ENCODE data around the gene ETV1. TPM values are rescaled to one million over a fixed set of nuclear protein-coding genes. Genes with fewer than 3 reads are reported as not detected.

The ETV1 gene
- total RNA-seq, 1 experiment from 2014 or later = 68.5 TPM

DNA sequence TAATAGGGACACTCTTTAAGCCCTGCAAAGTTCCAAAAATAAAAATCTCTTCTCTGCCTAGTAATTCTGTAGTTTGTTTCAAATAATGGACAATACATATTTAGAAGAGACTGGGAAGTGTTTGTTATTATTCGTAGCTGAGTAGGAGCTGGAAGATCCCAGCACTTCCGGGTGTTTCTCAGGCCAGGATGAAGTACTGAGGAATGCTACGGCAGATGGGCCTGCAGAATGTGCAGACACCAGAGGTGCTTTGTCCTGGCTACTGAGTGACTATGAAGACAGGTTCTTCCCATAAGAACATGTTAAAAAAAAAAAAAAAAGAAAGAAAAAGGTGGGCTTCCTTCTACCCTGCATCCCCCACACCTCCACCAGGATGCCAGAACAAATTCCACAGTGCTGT, 36.1 kb downstream of the ETV1 start:
- no peak overlapping the region for H3K4ac ChIP-seq (ENCODE audit: low read depth, low read length)
- no peaks in the 10 kb centered on the region; a peak in 1 of 7 replicates for H3K36me3 Mint-ChIP-seq (ENCODE audit: insufficient read depth in 1 of 3, low read depth in 3 of 3)
- H3K18ac ChIP-seq (ENCODE audit: insufficient read length, low read depth, low read length) = no peak overlapping the region
- no peaks in the 10 kb centered on the region for H3K27me3 ChIP-seq (ENCODE audit: insufficient read depth, low read length)
- no peak overlapping the region for H3K9ac ChIP-seq (ENCODE audit: extremely low read depth, insufficient read length, low read length)
- no peak overlapping the region for H2BK12ac ChIP-seq (ENCODE audit: insufficient read length, low read depth, low read length)
- H2AK5ac ChIP-seq (ENCODE audit: insufficient read length, low read length) = no peak overlapping the region
- H3K27ac Mint-ChIP-seq = peak overlapping the region in 2 of 3 experiments; percentile 37 to 67; a peak in 3 of 7 replicates
- H3K4me2 ChIP-seq (ENCODE audit: insufficient read depth, insufficient read length, low read length) = no peak overlapping the region
- TF ChIP-seq, protein P1, sequence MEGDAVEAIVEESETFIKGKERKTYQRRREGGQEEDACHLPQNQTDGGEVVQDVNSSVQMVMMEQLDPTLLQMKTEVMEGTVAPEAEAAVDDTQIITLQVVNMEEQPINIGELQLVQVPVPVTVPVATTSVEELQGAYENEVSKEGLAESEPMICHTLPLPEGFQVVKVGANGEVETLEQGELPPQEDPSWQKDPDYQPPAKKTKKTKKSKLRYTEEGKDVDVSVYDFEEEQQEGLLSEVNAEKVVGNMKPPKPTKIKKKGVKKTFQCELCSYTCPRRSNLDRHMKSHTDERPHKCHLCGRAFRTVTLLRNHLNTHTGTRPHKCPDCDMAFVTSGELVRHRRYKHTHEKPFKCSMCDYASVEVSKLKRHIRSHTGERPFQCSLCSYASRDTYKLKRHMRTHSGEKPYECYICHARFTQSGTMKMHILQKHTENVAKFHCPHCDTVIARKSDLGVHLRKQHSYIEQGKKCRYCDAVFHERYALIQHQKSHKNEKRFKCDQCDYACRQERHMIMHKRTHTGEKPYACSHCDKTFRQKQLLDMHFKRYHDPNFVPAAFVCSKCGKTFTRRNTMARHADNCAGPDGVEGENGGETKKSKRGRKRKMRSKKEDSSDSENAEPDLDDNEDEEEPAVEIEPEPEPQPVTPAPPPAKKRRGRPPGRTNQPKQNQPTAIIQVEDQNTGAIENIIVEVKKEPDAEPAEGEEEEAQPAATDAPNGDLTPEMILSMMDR (conservative IDR thresholded peaks at IDR 0.05) = no peak
- no peak overlapping the region for H2BK5ac ChIP-seq (ENCODE audit: insufficient read length, low read length)
- H2BK20ac ChIP-seq (ENCODE audit: low read depth, low read length, poor library complexity, severe bottlenecking) = no peak overlapping the region
- H3K9me3 ChIP-seq (ENCODE audit: control insufficient read depth, low read depth, low read length) = no peaks in the 10 kb centered on the region
- peaks cover 4% of the 10 kb centered on the region; the same call in 1 of the 2 replicates for H3K4me1 ChIP-seq (ENCODE audit: insufficient read depth, low read length)
- H4K8ac ChIP-seq (replicated peaks; ENCODE audit: insufficient read length, low read depth, low read length) = no peak overlapping the region
- no peak overlapping the region for H4K5ac ChIP-seq (ENCODE audit: insufficient read length, low read depth, low read length)
- no peak overlapping the region for H3K23ac ChIP-seq (ENCODE audit: insufficient read length, low read depth, low read length)
- no peaks in the 10 kb centered on the region for H3K23me2 ChIP-seq (ENCODE audit: insufficient read length, low read depth, low read length, poor library complexity, severe bottlenecking)
- H3K27ac ChIP-seq (ENCODE audit: insufficient read length, low read depth, low read length) = no peak overlapping the region
- H3K79me2 ChIP-seq (ENCODE audit: insufficient read depth, low read length) = no peaks in the 10 kb centered on the region
- H3K79me1 ChIP-seq (ENCODE audit: insufficient read depth, low read depth, low read length, poor library complexity, severe bottlenecking) = no peaks in the 10 kb centered on the region
- H3T11ph ChIP-seq (ENCODE audit: low read length) = no peak overlapping the region
- no peak overlapping the region for H4K91ac ChIP-seq (ENCODE audit: insufficient read length, low read depth, low read length)
- DNase-seq = no peak
- H3K4me1 Mint-ChIP-seq = peaks cover 22 to 28% of the 10 kb centered on the region in 2 experiments
- no peak overlapping the region for H2AFZ ChIP-seq (ENCODE audit: low read length)
- H2BK15ac ChIP-seq (ENCODE audit: low read depth, low read length) = no peak overlapping the region
- H3K14ac ChIP-seq (ENCODE audit: insufficient read depth, low read length) = no peak overlapping the region
- no peak overlapping the region for H2BK120ac ChIP-seq (ENCODE audit: low read depth, low read length, poor library complexity, severe bottlenecking)
- H3K56ac ChIP-seq (ENCODE audit: insufficient read length, low read depth, low read length) = no peak overlapping the region
- H3K9me3 Mint-ChIP-seq = no peaks in the 10 kb centered on the region
- H3K27me3 Mint-ChIP-seq (ENCODE audit: low read depth) = no peaks in the 10 kb centered on the region
- H3K4me3 Mint-ChIP-seq = no peak overlapping the region
- H4K20me1 ChIP-seq (ENCODE audit: control insufficient read depth, insufficient read depth, insufficient read length) = no peaks in the 10 kb centered on the region
- WGBS (ENCODE audit: extremely low coverage, insufficient read length, low lambda C conversion rate) = no CpG with 5 or more reads among the region's 3 CpGs
